ENCODE measurements around the gene ANKRD28.

The ANKRD28 gene

DNA sequence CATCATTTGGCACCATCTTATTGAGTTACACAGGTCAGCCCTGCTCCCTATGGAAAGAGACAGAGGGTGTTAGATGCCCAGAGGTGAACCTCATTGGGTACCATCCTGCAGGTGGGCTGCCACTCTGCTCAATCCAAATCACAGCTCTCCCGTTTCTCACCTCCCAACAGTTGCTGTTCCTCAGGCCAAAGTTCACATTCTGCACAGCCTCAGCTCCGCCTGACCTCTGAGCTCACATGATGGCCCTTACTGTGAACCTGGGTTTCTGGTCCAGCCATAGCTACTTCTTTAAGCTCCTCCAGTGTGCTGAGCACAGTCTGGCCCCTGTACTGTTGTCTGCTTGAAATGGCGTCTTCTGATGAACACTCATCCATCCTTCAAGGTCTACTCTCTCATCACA is 148.4 kb downstream of the ANKRD28 start:
- Histone ChIP-seq H3K36me3 (peaks cover 0 to 2% (median 0%) of the 10 kb centered on the region in 3 donors), H3K4me1 (peaks cover 0 to 39% (median 21%) of the 10 kb centered on the region in 4 donors), H3K27me3 (no peaks in the 10 kb centered on the region), H3K4me3 (no peak overlapping the region), H3K27ac (no peak overlapping the region), H3K9me3 (no peaks in the 10 kb centered on the region)
- no peak for DNase-seq
- TF ChIP-seq, protein P1, sequence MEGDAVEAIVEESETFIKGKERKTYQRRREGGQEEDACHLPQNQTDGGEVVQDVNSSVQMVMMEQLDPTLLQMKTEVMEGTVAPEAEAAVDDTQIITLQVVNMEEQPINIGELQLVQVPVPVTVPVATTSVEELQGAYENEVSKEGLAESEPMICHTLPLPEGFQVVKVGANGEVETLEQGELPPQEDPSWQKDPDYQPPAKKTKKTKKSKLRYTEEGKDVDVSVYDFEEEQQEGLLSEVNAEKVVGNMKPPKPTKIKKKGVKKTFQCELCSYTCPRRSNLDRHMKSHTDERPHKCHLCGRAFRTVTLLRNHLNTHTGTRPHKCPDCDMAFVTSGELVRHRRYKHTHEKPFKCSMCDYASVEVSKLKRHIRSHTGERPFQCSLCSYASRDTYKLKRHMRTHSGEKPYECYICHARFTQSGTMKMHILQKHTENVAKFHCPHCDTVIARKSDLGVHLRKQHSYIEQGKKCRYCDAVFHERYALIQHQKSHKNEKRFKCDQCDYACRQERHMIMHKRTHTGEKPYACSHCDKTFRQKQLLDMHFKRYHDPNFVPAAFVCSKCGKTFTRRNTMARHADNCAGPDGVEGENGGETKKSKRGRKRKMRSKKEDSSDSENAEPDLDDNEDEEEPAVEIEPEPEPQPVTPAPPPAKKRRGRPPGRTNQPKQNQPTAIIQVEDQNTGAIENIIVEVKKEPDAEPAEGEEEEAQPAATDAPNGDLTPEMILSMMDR (IDR thresholded peaks at IDR 0.05): no peak
- intact Hi-C loops (cut with DNase I; ENCODE audit: low total_unique reads): no loop called here

DNA sequence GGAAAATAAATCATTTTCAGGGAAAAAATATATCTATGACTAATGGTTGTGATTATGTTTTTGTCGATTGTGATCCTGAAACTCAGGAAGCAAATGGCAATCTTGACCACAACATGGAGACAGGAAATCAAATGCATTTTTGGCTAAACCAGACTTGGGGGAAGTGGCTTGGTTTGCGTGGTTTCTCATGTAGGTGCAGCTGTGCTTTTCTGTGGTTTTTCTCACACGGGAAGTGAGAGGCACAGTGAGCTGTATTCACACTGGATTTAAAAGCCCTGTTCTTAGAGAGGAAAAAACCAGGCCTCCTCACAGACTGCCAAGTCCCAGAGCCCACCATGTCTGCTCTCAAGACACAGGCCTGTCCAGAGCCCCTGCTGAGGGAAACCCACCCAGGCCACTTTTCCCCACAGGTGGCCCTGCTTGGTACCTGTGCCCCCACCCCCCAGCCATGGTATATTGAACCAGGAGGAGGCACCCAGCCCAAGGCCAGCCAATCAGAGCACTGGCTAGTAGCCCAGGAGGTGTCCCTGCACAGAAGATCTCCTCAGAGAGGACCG is 150.1 kb downstream of the ANKRD28 start:
- Histone ChIP-seq H3K27ac (peak overlapping the region; percentile 56 to 64), H3K4me1 (peaks cover 0 to 39% (median 21%) of the 10 kb centered on the region in 4 donors), H3K9me3 (no peaks in the 10 kb centered on the region), H3K36me3 (peaks cover 0 to 5% (median 0%) of the 10 kb centered on the region in 3 donors), H3K4me3 (no peak overlapping the region), H3K27me3 (no peaks in the 10 kb centered on the region)
- intact Hi-C loops (cut with DNase I; ENCODE audit: low total_unique reads): no loop called here
- no peak for DNase-seq
- TF ChIP-seq, protein P1 (IDR thresholded peaks at IDR 0.05): no peak

DNA sequence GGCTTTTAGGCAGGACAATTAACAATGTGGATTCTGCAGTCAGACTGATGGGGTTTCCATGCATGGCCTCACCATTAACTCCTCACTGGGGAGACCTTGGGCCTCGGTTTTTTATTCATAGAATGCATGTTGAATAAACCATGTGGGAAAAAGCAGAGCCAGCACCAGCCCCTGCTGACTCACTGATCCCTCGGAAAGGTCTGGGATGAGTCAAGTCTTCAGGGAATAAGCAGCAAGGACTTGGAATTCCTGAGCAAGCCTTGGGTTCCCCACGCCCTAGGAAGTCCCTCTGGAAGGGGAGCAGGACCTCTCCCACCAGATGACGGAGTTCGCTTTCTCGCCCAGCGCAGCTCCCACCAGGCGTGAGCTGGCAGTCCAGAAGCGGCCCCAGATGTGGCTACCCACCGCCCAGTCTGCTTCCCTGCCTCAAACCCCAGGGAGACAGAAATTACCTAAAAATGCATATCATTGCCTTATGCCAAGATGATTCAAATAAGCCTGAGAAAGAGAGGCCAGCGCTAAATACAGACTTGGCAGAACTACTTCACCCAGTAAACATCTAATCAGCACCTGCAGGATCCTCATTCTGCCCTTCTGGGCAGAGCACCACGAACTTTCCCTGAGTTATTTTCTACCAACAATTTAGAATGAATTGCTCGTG is 150.8 kb downstream of the ANKRD28 start:
- H3K27me3 ChIP-seq: no peaks in the 10 kb centered on the region
- peak overlapping the region in 1 of 2 donors; percentile 15 for H3K4me3 ChIP-seq
- peaks cover 0 to 5% (median 0%) of the 10 kb centered on the region in 3 donors for H3K36me3 ChIP-seq
- no peaks in the 10 kb centered on the region for H3K9me3 ChIP-seq
- intact Hi-C loops (cut with DNase I; ENCODE audit: low total_unique reads): no loop called here
- H3K4me1 ChIP-seq: peaks cover 0 to 39% (median 21%) of the 10 kb centered on the region in 4 donors
- TF ChIP-seq, protein P1 (IDR thresholded peaks at IDR 0.05): no peak
- H3K27ac ChIP-seq: peak overlapping the region; percentile 56 to 64
- peak; percentile 58 to 79 for DNase-seq

DNA sequence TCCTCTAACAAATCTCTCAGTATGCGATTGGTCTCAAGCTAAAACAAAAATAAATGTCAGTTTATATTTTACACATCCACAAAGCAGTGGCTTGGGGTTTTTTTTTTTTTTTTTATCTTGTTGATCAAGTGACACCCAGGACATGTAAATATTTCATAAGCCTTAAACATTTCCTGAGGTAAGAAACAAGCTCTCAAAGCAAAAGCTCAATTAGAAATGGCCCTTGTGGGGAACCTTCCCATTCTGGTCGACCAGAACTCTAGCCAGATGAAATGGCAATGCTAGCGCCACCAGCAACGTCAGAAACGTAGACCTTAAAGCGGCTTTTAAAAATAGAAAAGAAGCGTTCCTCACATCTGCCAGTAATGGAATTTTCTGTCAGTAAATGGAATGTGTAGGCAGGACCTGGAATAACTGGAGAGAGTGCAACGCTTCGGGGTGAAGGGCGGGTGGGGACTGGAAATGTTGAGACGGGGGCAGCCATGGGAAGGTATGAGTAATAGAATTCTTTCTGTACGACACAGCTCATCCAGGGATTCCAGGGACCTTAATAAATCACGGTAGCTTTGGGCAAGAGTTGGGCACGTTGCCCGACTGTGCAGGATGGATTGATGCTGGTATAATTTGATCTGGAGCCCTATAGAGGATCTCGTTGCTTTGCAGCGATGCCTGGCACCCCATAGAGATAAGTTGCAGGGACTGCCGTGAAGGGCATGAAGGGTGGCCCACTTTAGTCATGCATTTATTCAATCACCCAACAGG is 151.9 kb downstream of the ANKRD28 start:
- Histone ChIP-seq H3K4me3 (peak overlapping the region in 1 of 2 donors; percentile 15), H3K36me3 (peaks cover 0 to 5% (median 0%) of the 10 kb centered on the region in 3 donors), H3K4me1 (peaks cover 0 to 39% (median 21%) of the 10 kb centered on the region in 4 donors), H3K9me3 (no peaks in the 10 kb centered on the region), H3K27me3 (no peaks in the 10 kb centered on the region), H3K27ac (peak overlapping the region; percentile 56 to 64)
- TF ChIP-seq, protein P1 (IDR thresholded peaks at IDR 0.05): no peak
- intact Hi-C loops (cut with DNase I; ENCODE audit: low total_unique reads): no loop called here
- DNase-seq: peak in 1 of 2 donors; percentile 37

DNA sequence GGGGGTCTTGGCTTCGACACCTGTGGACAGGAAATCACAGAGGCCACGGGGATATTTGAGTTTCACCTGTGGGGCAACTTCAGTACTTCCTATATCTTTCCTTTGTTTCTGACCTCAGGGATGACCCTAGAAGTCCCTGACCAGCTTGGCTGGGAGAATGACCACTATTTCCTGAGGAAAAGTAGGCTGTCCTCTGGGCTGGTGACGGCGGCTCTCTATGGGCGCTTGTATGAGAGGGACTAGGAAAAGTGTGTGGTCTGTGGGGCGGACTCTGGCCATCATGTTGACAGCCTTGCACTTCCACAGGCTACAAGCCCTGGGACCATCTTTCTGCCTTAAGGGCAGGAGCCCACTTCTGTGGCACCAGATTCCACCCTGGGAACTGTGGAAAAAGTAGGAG is 152.5 kb downstream of the ANKRD28 start:
- TF ChIP-seq, protein P1 (IDR thresholded peaks at IDR 0.05): no peak
- Histone ChIP-seq H3K27ac (peak overlapping the region; percentile 56 to 64), H3K4me3 (no peak overlapping the region), H3K9me3 (no peaks in the 10 kb centered on the region), H3K36me3 (peaks cover 0 to 5% (median 0%) of the 10 kb centered on the region in 3 donors), H3K27me3 (no peaks in the 10 kb centered on the region), H3K4me1 (peaks cover 0 to 39% (median 21%) of the 10 kb centered on the region in 4 donors)
- no peak for DNase-seq
- intact Hi-C loops (cut with DNase I; ENCODE audit: low total_unique reads): no loop called here

Data from tibial artery (tissue), 4 donors.